Natural killer cell (primary cell): ENCODE data around the gene CLNK. TPM values are rescaled to one million over a fixed set of nuclear protein-coding genes. Genes with fewer than 3 reads are reported as not detected.

Experiments used
- ATAC-seq, 3 donors: fragments of 150-1000 bp in 2 of 3; fragments of 200-7000 bp in 1 of 3; cut with Tn5 transposase; 1 replicate in 1 of 3; 2 replicates in 2 of 3; pipeline ENCODE4 v1.10.0; 2021; ENCODE audit warnings: mild to moderate bottlenecking in 2 of 3, moderate library complexity in 2 of 3
- DNase-seq, 2 donors: peaks; one replicate each; pipeline versions ENCODE4 v3.0.0 to v3.0.0-alpha.2; 2013 to 2021; ENCODE audit warnings: mixed read lengths in 1 of 2
- H3K27ac ChIP-seq: one replicate; pipeline ENCODE4 v1.5.1; 2013; ENCODE audit warnings: mild to moderate bottlenecking, low read length
- H3K27me3 ChIP-seq: one replicate; pipeline ENCODE4 v1.6.1; 2013; ENCODE audit warnings: low read length; ENCODE audit not compliant: control insufficient read depth, insufficient read depth
- H3K36me3 ChIP-seq: one replicate; pipeline ENCODE4 v1.6.1; 2013; ENCODE audit warnings: low read length; ENCODE audit not compliant: control insufficient read depth, insufficient read depth
- H3K4me1 ChIP-seq: one replicate; pipeline ENCODE4 v1.6.1; 2013; ENCODE audit warnings: low read length; ENCODE audit not compliant: control insufficient read depth, insufficient read depth
- H3K4me3 ChIP-seq: one replicate; pipeline ENCODE4 v1.5.1; 2013; ENCODE audit warnings: low read length
- H3K9me3 ChIP-seq: one replicate; pipeline ENCODE4 v1.6.1; 2013; ENCODE audit warnings: low read length; ENCODE audit not compliant: control insufficient read depth, insufficient read depth
- H3K27ac Mint-ChIP-seq, 2 donors: one replicate each; pipeline ENCODE4 v1.8.0; 2022; ENCODE audit warnings: mild to moderate bottlenecking in 2 of 2, mixed read lengths in 2 of 2, moderate library complexity in 1 of 2
- H3K27me3 Mint-ChIP-seq, 2 donors: one replicate each; pipeline ENCODE4 v1.8.0; 2022; ENCODE audit warnings: low read depth in 2 of 2, mixed read lengths in 2 of 2
- H3K36me3 Mint-ChIP-seq: one replicate; pipeline ENCODE4 v1.8.0; 2022; ENCODE audit warnings: mixed read lengths
- H3K4me1 Mint-ChIP-seq, 2 donors: one replicate each; pipeline ENCODE4 v1.8.0; 2022; ENCODE audit warnings: mixed read lengths in 2 of 2
- H3K4me3 Mint-ChIP-seq: one replicate; pipeline ENCODE4 v1.8.0; 2022; ENCODE audit warnings: mild to moderate bottlenecking, moderate library complexity, mixed read lengths
- H3K9me3 Mint-ChIP-seq, 2 donors: one replicate each; pipeline ENCODE4 v1.8.0; 2022; ENCODE audit warnings: mixed read lengths in 2 of 2
- WGBS: methylation state at CpG from one replicate; pipeline ENCODE4 v1.1.7; 2013; ENCODE audit warnings: missing lambda C conversion rate; ENCODE audit not compliant: insufficient coverage; 5-methylcytosine and 5-hydroxymethylcytosine counted together
- intact Hi-C: fragments of 100-400 bp; cut with micrococcal nuclease; formaldehyde crosslinking; loops from one replicate; pipeline ENCODE4 v1.14.2; 2022
- total RNA-seq, 4 donors: library from RNA; stranded (reverse); fragments of 120-200 nt in 1 of 4; gene quantifications; one replicate each; pipeline versions ENCODE4 v1.2.3 to v1.2.4, GENCODE V29; 2013 to 2022
- TF ChIP-seq, protein P1 (sequence below): fragments of 200-600 bp; IDR thresholded peaks from one replicate; pipeline ENCODE4 v1.8.0; 2022; ENCODE audit warnings: antibody characterized with exemption

Gene CLNK
- total RNA-seq, 3 donors from 2014 or later (not counting 1 experiment from before 2014, with no cell fraction given), result 1.00 to 1.1 (median 1.0) TPM

DNA sequence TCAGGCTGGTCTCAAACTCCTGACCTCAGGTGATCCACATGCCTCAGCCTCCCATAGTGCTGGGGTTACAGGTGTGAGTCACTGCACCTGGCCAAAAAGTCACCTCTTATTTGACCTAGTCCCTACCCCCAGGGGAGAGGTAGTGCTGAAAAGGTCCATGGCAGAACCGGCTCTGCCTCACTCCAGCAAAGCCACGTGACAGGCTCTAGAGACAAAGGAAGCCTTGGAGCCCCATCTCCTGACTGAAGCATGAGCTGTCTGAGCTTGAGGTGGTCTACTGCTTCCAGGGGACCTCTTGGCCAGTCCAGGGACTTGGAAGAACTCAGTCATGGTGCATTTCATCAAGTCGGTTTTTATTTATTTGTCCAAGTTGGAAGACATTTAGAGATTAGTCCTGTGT, 174.8 kb downstream of the CLNK start:
- Histone ChIP-seq H3K4me3 (no peak overlapping the region), H3K9me3 (peaks cover 5% of the 10 kb centered on the region), H3K36me3 (no peaks in the 10 kb centered on the region), H3K27me3 (no peaks in the 10 kb centered on the region), H3K4me1 (no peaks in the 10 kb centered on the region), H3K27ac (no peak overlapping the region)
- no peak for ATAC-seq
- Mint-ChIP-seq H3K36me3 (no peaks in the 10 kb centered on the region), H3K4me1 (peaks cover 7 to 8% of the 10 kb centered on the region in 2 donors), H3K4me3 (no peak overlapping the region), H3K9me3 (peaks cover 0 to 3% of the 10 kb centered on the region in 2 donors), H3K27me3 (no peaks in the 10 kb centered on the region), H3K27ac (no peak overlapping the region)
- TF ChIP-seq, protein P1, sequence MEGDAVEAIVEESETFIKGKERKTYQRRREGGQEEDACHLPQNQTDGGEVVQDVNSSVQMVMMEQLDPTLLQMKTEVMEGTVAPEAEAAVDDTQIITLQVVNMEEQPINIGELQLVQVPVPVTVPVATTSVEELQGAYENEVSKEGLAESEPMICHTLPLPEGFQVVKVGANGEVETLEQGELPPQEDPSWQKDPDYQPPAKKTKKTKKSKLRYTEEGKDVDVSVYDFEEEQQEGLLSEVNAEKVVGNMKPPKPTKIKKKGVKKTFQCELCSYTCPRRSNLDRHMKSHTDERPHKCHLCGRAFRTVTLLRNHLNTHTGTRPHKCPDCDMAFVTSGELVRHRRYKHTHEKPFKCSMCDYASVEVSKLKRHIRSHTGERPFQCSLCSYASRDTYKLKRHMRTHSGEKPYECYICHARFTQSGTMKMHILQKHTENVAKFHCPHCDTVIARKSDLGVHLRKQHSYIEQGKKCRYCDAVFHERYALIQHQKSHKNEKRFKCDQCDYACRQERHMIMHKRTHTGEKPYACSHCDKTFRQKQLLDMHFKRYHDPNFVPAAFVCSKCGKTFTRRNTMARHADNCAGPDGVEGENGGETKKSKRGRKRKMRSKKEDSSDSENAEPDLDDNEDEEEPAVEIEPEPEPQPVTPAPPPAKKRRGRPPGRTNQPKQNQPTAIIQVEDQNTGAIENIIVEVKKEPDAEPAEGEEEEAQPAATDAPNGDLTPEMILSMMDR, result no peak
- DNase-seq, result no peak
- WGBS, result 92% methylated on average over 3 of the region's 3 CpGs
- intact Hi-C loops, result no loop called here

DNA sequence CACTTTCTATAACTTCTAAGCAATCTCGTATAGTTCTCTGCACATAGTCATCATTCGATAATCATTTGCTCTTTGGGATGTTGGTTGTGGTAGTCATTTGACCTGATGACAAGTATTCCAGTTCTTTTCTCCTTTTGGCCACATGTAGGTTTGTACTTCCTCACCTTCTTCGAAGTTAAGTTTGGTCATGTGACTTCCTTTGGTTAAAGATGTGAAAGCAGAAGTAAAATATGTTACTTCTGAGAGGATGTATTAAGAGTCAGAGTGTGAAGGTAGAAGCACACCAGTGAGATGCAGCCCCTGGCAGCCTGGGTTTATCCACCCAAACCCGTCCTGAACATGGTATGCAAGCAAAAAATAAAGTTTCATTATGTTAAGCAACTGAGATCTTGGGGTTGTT, 178.5 kb downstream of the CLNK start:
- DNase-seq (no peak), ATAC-seq (peak in 1 of 3 donors; percentile 27)
- no peak overlapping the region for H3K4me3 Mint-ChIP-seq
- peaks cover 7 to 8% of the 10 kb centered on the region in 2 donors for H3K4me1 Mint-ChIP-seq
- H3K9me3 Mint-ChIP-seq, result peaks cover 0 to 3% of the 10 kb centered on the region in 2 donors
- no peaks in the 10 kb centered on the region for H3K36me3 ChIP-seq
- TF ChIP-seq, protein P1, result no peak
- no peaks in the 10 kb centered on the region for H3K27me3 ChIP-seq
- no peaks in the 10 kb centered on the region for H3K4me1 ChIP-seq
- no peak overlapping the region for H3K27ac Mint-ChIP-seq
- no peak overlapping the region for H3K27ac ChIP-seq
- H3K27me3 Mint-ChIP-seq, result no peaks in the 10 kb centered on the region
- no peaks in the 10 kb centered on the region for H3K36me3 Mint-ChIP-seq
- H3K4me3 ChIP-seq, result no peak overlapping the region
- WGBS, result 55% methylated on average over 3 of the region's 4 CpGs
- intact Hi-C loops, result no loop called here
- H3K9me3 ChIP-seq, result peaks cover 5% of the 10 kb centered on the region

DNA sequence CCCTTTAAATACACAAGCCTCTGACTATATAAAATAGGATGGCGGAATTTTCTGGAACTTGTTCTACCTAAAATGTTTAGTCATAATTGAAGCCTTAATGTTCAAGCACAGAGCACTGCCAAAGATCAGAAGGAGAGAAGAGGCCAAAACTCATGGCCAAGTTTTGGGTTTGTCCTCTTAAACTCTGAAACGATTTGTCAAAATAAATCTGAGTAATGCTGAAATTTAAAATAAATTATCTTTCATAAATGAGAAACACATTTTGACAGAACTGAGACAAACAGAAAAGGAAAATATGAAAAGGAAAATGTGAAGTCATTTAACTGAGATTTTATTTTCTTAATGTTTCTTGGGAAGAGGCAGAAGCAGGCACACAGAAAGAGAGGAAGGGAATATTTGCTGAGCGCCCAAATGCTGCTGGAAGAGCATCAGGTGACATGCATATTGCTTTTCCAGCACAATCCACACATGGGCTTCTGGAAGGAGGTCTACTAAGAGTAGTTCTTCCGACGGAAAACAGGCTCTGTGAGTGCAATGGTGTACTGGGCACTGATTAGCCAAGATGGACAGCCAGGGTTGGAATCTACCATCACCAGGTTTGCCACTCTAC, 179.9 kb downstream of the CLNK start:
- Histone ChIP-seq H3K4me1 (no peaks in the 10 kb centered on the region), H3K36me3 (no peaks in the 10 kb centered on the region), H3K9me3 (peaks cover 5% of the 10 kb centered on the region), H3K27ac (no peak overlapping the region), H3K4me3 (no peak overlapping the region), H3K27me3 (no peaks in the 10 kb centered on the region)
- Mint-ChIP-seq H3K4me3 (no peak overlapping the region), H3K27ac (no peak overlapping the region), H3K9me3 (peaks cover 0 to 3% of the 10 kb centered on the region in 2 donors), H3K27me3 (no peaks in the 10 kb centered on the region), H3K4me1 (peaks cover 7 to 8% of the 10 kb centered on the region in 2 donors), H3K36me3 (no peaks in the 10 kb centered on the region)
- DNase-seq (no peak), ATAC-seq (no peak)
- TF ChIP-seq, protein P1, result no peak
- intact Hi-C loops, result no loop called here
- 90% methylated on average over 4 of the region's 5 CpGs for WGBS

DNA sequence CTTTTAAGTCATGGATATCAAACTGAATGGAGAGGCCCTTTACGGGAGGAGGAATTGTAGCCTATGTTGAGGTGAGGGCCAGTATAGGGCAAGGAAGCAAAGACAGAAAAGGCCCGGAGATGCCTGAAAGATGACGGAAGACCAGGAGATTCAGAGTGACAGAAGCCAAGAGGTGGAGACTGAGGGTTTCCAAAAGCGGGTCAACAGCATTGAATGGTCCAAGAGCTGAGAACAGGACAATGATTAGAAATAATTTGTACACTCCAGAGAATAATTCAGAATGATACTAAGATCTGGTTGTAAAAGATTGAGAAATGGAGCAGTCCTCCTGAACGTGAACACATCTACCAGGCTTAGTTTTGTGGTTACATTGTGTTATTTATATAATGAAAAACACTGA, 181.9 kb downstream of the CLNK start:
- H3K27ac ChIP-seq, result no peak overlapping the region
- no peaks in the 10 kb centered on the region for H3K36me3 Mint-ChIP-seq
- ATAC-seq (no peak), DNase-seq (no peak)
- 92% methylated on average over 5 of the region's 5 CpGs for WGBS
- TF ChIP-seq, protein P1, result no peak
- H3K4me1 Mint-ChIP-seq, result peaks cover 7 to 8% of the 10 kb centered on the region in 2 donors
- no peak overlapping the region for H3K4me3 ChIP-seq
- no peaks in the 10 kb centered on the region for H3K36me3 ChIP-seq
- peaks cover 0 to 3% of the 10 kb centered on the region in 2 donors for H3K9me3 Mint-ChIP-seq
- peaks cover 5% of the 10 kb centered on the region for H3K9me3 ChIP-seq
- H3K27me3 Mint-ChIP-seq, result no peaks in the 10 kb centered on the region
- H3K27me3 ChIP-seq, result no peaks in the 10 kb centered on the region
- H3K4me1 ChIP-seq, result no peaks in the 10 kb centered on the region
- no peak overlapping the region for H3K4me3 Mint-ChIP-seq
- intact Hi-C loops, result no loop called here
- H3K27ac Mint-ChIP-seq, result no peak overlapping the region
